Fibroblast of the aortic adventitia (primary cell): ENCODE measurements around the gene CT45A3. TPM values are rescaled to one million over a fixed set of nuclear protein-coding genes. Genes with fewer than 3 reads are reported as not detected.

Source experiments
- small RNA-seq: library from RNA; depleted of rRNA; stranded (forward); fragments of <200 nt; gene quantifications from one replicate; pipeline ENCODE3, GENCODE V24; 2012
- total RNA-seq: library from RNA; depleted of rRNA; stranded (reverse); fragments of >200 nt; gene quantifications from 2 replicates; pipeline ENCODE4 v1.2.3, GENCODE V29; 2012; ENCODE audit warnings: low replicate concordance

The CT45A3 gene
- total RNA-seq, 1 donor = not detected

Small RNAs within 50 kb of the gene (small RNA-seq; reads per million reads assigned to genes)
- gene AC240442.1 = not detected

Other genes with a start within 250 kb of the CT45A3 start
- 3.3 and 5.3 TPM in 2 replicates for gene INTS6L, start 247.5 kb downstream of the CT45A3 start, total RNA-seq
- not detected in 2 replicates for gene CT45A1, start 54.6 kb downstream of the CT45A3 start, total RNA-seq
- gene CT45A5, start 17.3 kb upstream of the CT45A3 start, total RNA-seq = not detected in 2 replicates
- gene CT45A6, start 34.6 kb upstream of the CT45A3 start, total RNA-seq = not detected in 2 replicates
- not detected in 2 replicates for gene CT45A2, start 51.8 kb upstream of the CT45A3 start, total RNA-seq
- gene CT45A7, start 69.1 kb upstream of the CT45A3 start, total RNA-seq = not detected in 2 replicates
- not detected in 2 replicates for gene CT45A8, start 86.3 kb upstream of the CT45A3 start, total RNA-seq
- gene CT45A9, start 103.6 kb upstream of the CT45A3 start, total RNA-seq = not detected in 2 replicates
- gene CT45A10, start 125.3 kb upstream of the CT45A3 start, total RNA-seq = not detected in 2 replicates
- not detected in 2 replicates for gene SAGE1, start 125.5 kb upstream of the CT45A3 start, total RNA-seq
- gene MMGT1, start 205.8 kb upstream of the CT45A3 start, total RNA-seq = 15.5 and 40.2 TPM in 2 replicates
- 18.6 and 26.3 TPM in 2 replicates for gene SLC9A6, start 217.2 kb upstream of the CT45A3 start, total RNA-seq